HCT116 (cell line): ENCODE results near the gene PKM. TPM values are rescaled to one million over a fixed set of nuclear protein-coding genes. Genes with fewer than 3 reads are reported as not detected.

Experiments used
- ATAC-seq: fragments of 200-7000 bp; cut with Tn5 transposase; 2 replicates; pipeline ENCODE4 v1.9.1; 2020; ENCODE audit warnings: mild to moderate bottlenecking, moderate library complexity
- BruUV-seq: library from RNA; stranded (reverse); fragments of 400-500 nt; replicated peaks from 2 replicates; lab custom pipeline; 2021; lab: Mats Ljungman, UMichigan
- CTCF ChIA-PET: fragments of 300-600 bp; sonication (Branson Sonifier 250); formaldehyde crosslinking; loops from one replicate; lab custom pipeline; 2021; ENCODE audit warnings: antibody characterized with exemption; lab: Charles Lee
- POLR2A ChIA-PET: fragments of 300-600, 350-600 bp; sonication (Branson Sonifier 250); formaldehyde crosslinking; loops from one replicate; lab custom pipeline; 2021; ENCODE audit warnings: antibody characterized with exemption; lab: Charles Lee
- RAD21 ChIA-PET, 2 experiments: fragments of 300-600 bp; sonication (Branson Sonifier 250); formaldehyde crosslinking; loops; one replicate each; lab custom pipeline; 2023; ENCODE audit warnings: low total read pairs in 2 of 2; ENCODE audit not compliant: uncharacterized antibody in 2 of 2, unreplicated experiment in 2 of 2, low non-redundant PET in 1 of 2; lab: Charles Lee
- DNase-seq: peaks from one replicate; pipeline ENCODE4 v3.0.0-alpha.2; 2010; ENCODE audit warnings: low read depth, low spot score
- H2AFZ ChIP-seq: fragments of 200-600 bp; shearing (Covaris generic), sonication (generic); 2 replicates; pipeline ENCODE4 v1.6.1; 2017; ENCODE audit warnings: low read depth, mixed run types, mixed read lengths, antibody characterized with exemption, low read length; ENCODE audit not compliant: poor library complexity, severe bottlenecking
- H3K27ac ChIP-seq: 2 replicates; pipeline ENCODE4 v1.5.1; 2012; ENCODE audit warnings: low read depth, low read length
- H3K27me3 ChIP-seq: fragments of 200-600 bp; sonication (generic); 2 replicates; pipeline ENCODE4 v1.6.1; 2016; ENCODE audit warnings: mixed run types, low read length, mixed read lengths; ENCODE audit not compliant: insufficient read depth
- H3K36me3 ChIP-seq, 2 experiments: fragments of 200-500 bp in 1 of 2; fragments of 200-600 bp in 1 of 2; sonication (Bioruptor generic) in 1 of 2; sonication (generic) in 1 of 2; 2 replicates each; pipeline versions ENCODE4 v1.5.1 to v1.6.1; 2014 to 2016; ENCODE audit warnings: low read length in 2 of 2, inconsistent platforms in 1 of 2, mixed read lengths in 1 of 2, mixed run types in 1 of 2; ENCODE audit not compliant: insufficient read depth in 2 of 2, control insufficient read depth in 1 of 2
- H3K4me1 ChIP-seq, 2 experiments: fragments of 200-600 bp in 1 of 2; sonication (generic) in 1 of 2; 2 replicates each; pipeline versions ENCODE4 v1.5.1 to v1.6.1; 2012 to 2017; ENCODE audit warnings: low read length in 2 of 2, inconsistent platforms in 1 of 2, mild to moderate bottlenecking in 1 of 2, mixed read lengths in 1 of 2, mixed run types in 1 of 2, moderate library complexity in 1 of 2; ENCODE audit not compliant: insufficient read depth in 2 of 2, control insufficient read depth in 1 of 2
- H3K4me2 ChIP-seq: fragments of 200-600 bp; sonication (generic); 2 replicates; pipeline ENCODE4 v1.6.1; 2017; ENCODE audit warnings: mixed run types, low read length, mixed read lengths
- H3K4me3 ChIP-seq, 2 experiments: fragments of 200-600 bp in 1 of 2; sonication (generic) in 1 of 2; replicated peaks in 1 of 2; 2 replicates each; pipeline ENCODE4 v1.5.1; 2011 to 2016; ENCODE audit warnings: low read length in 2 of 2, control low read depth in 1 of 2, low read depth in 1 of 2, mild to moderate bottlenecking in 1 of 2, mixed read lengths in 1 of 2, mixed run types in 1 of 2
- H3K79me2 ChIP-seq: fragments of 200-600 bp; sonication (generic); 2 replicates; pipeline ENCODE4 v1.6.1; 2017; ENCODE audit warnings: mild to moderate bottlenecking, mixed run types, low read length, moderate library complexity, mixed read lengths; ENCODE audit not compliant: insufficient read depth
- H3K9ac ChIP-seq: fragments of 200-600 bp; sonication (generic); 2 replicates; pipeline ENCODE4 v1.6.1; 2016; ENCODE audit warnings: low read length, mixed read lengths
- H3K9me2 ChIP-seq: fragments of 200-600 bp; sonication (generic), shearing (Covaris generic); 2 replicates; pipeline ENCODE4 v1.6.1; 2017; ENCODE audit warnings: mixed run types, mild to moderate bottlenecking, moderate library complexity; ENCODE audit not compliant: insufficient read depth
- H3K9me3 ChIP-seq, 2 experiments: fragments of 200-500 bp in 1 of 2; fragments of 200-600 bp in 1 of 2; sonication (Bioruptor generic) in 1 of 2; sonication (generic) in 1 of 2; 2 replicates each; pipeline ENCODE4 v1.6.1; 2014 to 2017; ENCODE audit warnings: low read length in 2 of 2, mixed read lengths in 2 of 2, inconsistent platforms in 1 of 2, low read depth in 1 of 2, mild to moderate bottlenecking in 1 of 2, mixed run types in 1 of 2, moderate library complexity in 1 of 2; ENCODE audit not compliant: control insufficient read depth in 1 of 2, insufficient read depth in 1 of 2
- H4K20me1 ChIP-seq: fragments of 200-600 bp; sonication (generic), shearing (Covaris generic); 2 replicates; pipeline ENCODE4 v1.6.1; 2017; ENCODE audit warnings: mixed run types, mild to moderate bottlenecking, moderate library complexity; ENCODE audit not compliant: insufficient read depth
- CBX3 ChIP-seq: IDR thresholded peaks from 2 replicates; pipeline ENCODE4 v1.6.1; 2012; ENCODE audit warnings: low read depth
- CEBPB ChIP-seq: IDR thresholded peaks from 2 replicates; pipeline ENCODE4 v1.6.1; 2012; ENCODE audit warnings: low read depth
- EGR1 ChIP-seq: IDR thresholded peaks from 2 replicates; pipeline ENCODE4 v1.6.1; 2012; ENCODE audit warnings: low read depth
- ELF1 ChIP-seq: IDR thresholded peaks from 2 replicates; pipeline ENCODE4 v1.6.1; 2012; ENCODE audit warnings: low read depth, borderline replicate concordance
- EZH2phosphoT487 ChIP-seq: fragments of 200-600 bp; IDR thresholded peaks from 2 replicates; pipeline ENCODE4 v1.6.1; 2018; ENCODE audit warnings: antibody characterized with exemption, borderline replicate concordance
- JUND ChIP-seq: IDR thresholded peaks from 2 replicates; pipeline ENCODE4 v1.6.1; 2012
- POLR2A ChIP-seq: IDR thresholded peaks from 2 replicates; pipeline ENCODE4 v1.7.0; 2011; ENCODE audit warnings: borderline replicate concordance; ENCODE audit not compliant: insufficient read depth, insufficient read length; ENCODE audit errors: extremely low read depth
- POLR2AphosphoS5 ChIP-seq: IDR thresholded peaks from 2 replicates; pipeline ENCODE4 v1.6.1; 2011; ENCODE audit warnings: mild to moderate bottlenecking, low read depth, low read length, moderate library complexity
- RAD21 ChIP-seq: IDR thresholded peaks from 2 replicates; pipeline ENCODE4 v1.6.1; 2012; ENCODE audit warnings: low read depth, mild to moderate bottlenecking
- REST ChIP-seq: IDR thresholded peaks from 2 replicates; pipeline ENCODE4 v1.6.1; 2012; ENCODE audit warnings: low read depth
- SIN3A ChIP-seq: IDR thresholded peaks from 2 replicates; pipeline ENCODE4 v1.6.1; 2012; ENCODE audit warnings: low read depth
- TCF7L2 ChIP-seq: IDR thresholded peaks from 2 replicates; pipeline ENCODE4 v1.7.0; 2011; ENCODE audit warnings: borderline replicate concordance, inconsistent platforms; ENCODE audit not compliant: insufficient read depth, insufficient read length; ENCODE audit errors: extremely low read depth
- ZBTB33 ChIP-seq: IDR thresholded peaks from 2 replicates; pipeline ENCODE4 v1.6.1; 2011; ENCODE audit warnings: mild to moderate bottlenecking, low read length, moderate library complexity; ENCODE audit not compliant: insufficient replicate concordance; ENCODE audit errors: extremely low read depth
- ZFX ChIP-seq: fragments of 450-650 bp; IDR thresholded peaks from 2 replicates; pipeline ENCODE4 v1.6.1; 2017
- intact Hi-C: fragments of 100-400 bp; cut with micrococcal nuclease; formaldehyde crosslinking; loops from 2 replicates; pipeline ENCODE4 v1.10.0; 2022
- total RNA-seq: library from RNA; stranded (reverse); gene quantifications from one replicate; pipeline ENCODE4 v1.2.1, GENCODE V29; 2021; ENCODE audit not compliant: unreplicated experiment
- TF ChIP-seq, protein P1 (sequence below): IDR thresholded peaks from 2 replicates; pipeline ENCODE4 v1.6.1; 2012

The PKM gene
- total RNA-seq, 1 experiment from 2014 or later, result 1,664 TPM

DNA sequence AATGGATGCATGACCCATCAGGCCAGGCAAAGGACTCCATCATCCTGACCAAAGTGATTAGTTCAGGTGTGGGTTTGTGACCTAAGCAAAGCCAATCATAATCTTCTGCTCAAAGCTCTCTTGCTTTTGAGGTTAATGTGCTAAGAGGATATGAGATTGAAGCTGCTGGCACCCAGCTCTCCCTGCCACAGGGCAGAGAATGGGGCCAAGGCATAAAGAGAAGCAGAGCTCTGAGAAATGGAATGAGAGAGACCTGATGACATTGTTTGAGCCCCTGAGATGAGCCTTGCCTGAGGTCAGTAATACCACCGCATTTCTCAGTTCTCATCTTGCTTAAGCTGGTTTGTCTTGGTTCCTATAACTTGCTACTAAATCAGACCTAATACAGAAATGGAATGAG is 47.7 kb upstream of the PKM start (continued):
- TF ChIP-seq REST, result no peak
- TF ChIP-seq EZH2phosphoT487, result no peak
- TF ChIP-seq ELF1, result no peak
- no peak for TF ChIP-seq TCF7L2
- TF ChIP-seq JUND, result no peak

DNA sequence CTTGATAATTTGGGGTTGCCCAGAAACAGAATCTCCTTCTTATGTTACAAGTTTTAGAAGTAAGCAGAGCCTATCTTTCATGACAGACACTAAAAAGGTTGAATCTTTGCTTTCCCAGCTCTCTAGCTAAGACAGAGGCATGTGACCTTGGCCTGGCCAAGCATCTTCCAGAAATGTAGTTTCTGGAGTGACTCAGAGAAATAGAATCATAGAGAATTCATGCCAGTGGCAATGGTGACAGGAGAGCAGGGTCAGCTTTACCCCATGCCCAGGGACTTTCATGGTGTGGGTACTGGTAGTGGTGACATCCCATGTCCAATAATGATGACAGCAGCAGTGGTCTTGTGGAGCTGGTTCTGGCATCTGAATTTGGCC is 45.3 kb upstream of the PKM start:
- H3K79me2 ChIP-seq, result peaks cover 9% of the 10 kb centered on the region
- intact Hi-C loops, result no loop called here
- no peak for DNase-seq
- no peaks in the 10 kb centered on the region for H3K36me3 ChIP-seq
- no peak overlapping the region for H3K4me2 ChIP-seq
- H3K27me3 ChIP-seq, result no peaks in the 10 kb centered on the region
- no peak overlapping the region for H3K9ac ChIP-seq
- ChIA-PET POLR2A (no interaction called here), CTCF (no interaction called here), RAD21 (no interaction called here)
- no peak for ATAC-seq
- no peaks in the 10 kb centered on the region for H3K9me2 ChIP-seq
- no peak overlapping the region for H2AFZ ChIP-seq
- peaks cover 4 to 12% of the 10 kb centered on the region in 2 experiments; a peak in 2 of 4 replicates for H3K4me1 ChIP-seq
- TF ChIP-seq ZFX (no peak), SIN3A (no peak), CBX3 (no peak), CEBPB (no peak), ELF1 (no peak), RAD21 (no peak), JUND (no peak), POLR2A (no peak), ZBTB33 (no peak), EGR1 (no peak), REST (no peak), POLR2AphosphoS5 (no peak)
- TF ChIP-seq, protein P1, sequence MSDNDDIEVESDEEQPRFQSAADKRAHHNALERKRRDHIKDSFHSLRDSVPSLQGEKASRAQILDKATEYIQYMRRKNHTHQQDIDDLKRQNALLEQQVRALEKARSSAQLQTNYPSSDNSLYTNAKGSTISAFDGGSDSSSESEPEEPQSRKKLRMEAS, result no peak
- TF ChIP-seq, all 23 proteins: peak for 0
- H3K4me3 ChIP-seq, result no peak overlapping the region
- H4K20me1 ChIP-seq, result no peaks in the 10 kb centered on the region
- no TSS peak for BruUV-seq
- H3K27ac ChIP-seq, result no peak overlapping the region
- H3K9me3 ChIP-seq, result no peaks in the 10 kb centered on the region
